Stimulated activated CD4-positive, alpha-beta T cell treated with anti-CD3 and anti-CD28 coated beads, TNF-alpha, amount 100 ng/mL, for 4 hours (primary cell): Measurements from ENCODE around the gene SLC25A22.

Source experiments
- DNase-seq, 3 experiments: peaks; one replicate each; pipeline ENCODE4 v3.0.0-alpha.2; 2020; ENCODE audit warnings: low read depth in 3 of 3

The SLC25A22 gene

GRCh38 chr11:747158-748006, 50.7 kb downstream of the SLC25A22 start, which contains the start of gene TALDO1:
Gene TALDO1, plus strand, starts transcription at chr11:747464. Its CDS starts 18 bp downstream, at chr11:747482.
- peak; percentile 49 to 80 (median 50) for DNase-seq

DNA sequence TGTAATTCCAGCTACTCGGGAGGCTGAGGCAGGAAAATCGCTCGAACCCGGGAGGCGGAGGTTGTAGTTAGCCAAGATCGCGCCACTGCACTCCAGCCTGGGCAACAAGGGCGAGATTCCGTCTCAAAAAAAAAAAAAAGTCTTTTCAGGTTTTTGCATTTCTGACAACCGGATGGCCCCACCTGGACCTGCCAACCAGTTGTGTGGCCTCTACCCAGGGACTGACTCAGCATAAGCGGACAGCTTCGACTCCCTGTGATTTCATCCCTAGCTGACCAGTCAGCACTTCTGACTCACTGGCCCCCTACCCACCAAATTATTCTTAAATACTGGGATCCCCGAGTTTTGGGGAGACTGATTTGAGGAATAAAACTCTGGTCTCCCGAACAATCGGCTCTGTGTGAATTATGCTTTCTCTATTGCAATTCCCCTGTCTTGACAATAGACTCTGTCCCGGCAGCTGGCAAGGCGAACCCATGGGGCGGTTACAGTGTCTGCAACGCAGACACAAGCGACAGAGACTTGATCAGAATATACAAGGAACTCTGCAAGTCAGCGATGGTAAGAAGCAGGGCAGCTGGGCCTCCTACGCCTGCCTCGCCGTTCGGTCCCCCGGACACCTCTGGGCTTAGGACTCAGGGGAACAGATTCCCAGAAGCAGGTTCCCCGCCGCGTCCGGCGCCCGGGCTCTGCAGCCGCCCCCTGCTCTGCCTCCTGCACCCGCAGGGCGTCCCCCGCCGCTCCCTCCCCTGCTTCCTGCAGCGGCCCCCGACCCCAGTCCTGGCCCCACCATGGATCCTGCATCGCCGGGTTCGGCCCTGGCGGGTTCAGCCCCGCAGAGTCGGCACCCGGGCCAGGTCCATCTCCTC, 51.6 kb downstream of the SLC25A22 start:
- DNase-seq = peak in 1 of 3 experiments; percentile 26

GRCh38 chr11:745428-745827, 52.7 kb downstream of the SLC25A22 start:
- no peak for DNase-seq

GRCh38 chr11:742571-743201, 55.4 kb downstream of the SLC25A22 start:
- DNase-seq = no peak

DNA sequence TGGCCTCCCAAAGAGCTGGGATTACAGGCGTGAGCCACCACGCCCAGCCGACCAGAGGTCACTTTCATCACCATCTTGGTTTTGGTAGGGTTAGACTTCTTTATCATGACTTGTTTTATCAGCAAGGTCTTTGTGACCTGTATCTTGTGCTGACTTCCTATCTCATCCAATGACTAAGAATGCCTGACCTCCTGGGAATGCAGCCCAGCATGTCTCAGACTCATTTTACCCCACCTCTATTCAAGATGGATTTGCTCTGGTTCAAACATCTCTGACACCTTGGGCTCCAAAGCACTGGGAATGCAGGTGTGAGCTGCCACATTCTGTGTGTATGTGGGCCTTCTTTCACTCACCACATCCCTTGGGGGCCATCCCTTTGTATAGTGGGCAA, 55.9 kb downstream of the SLC25A22 start:
- no peak for DNase-seq
